IMR-90 (cell line): ENCODE results near the gene BCL11A.

ENCODE experiments used
- CHD1 ChIP-seq: IDR thresholded peaks from 2 replicates; pipeline ENCODE4 v1.6.1; 2012; ENCODE audit warnings: low read depth, low read length, improper control_type of control experiment
- FOS ChIP-seq: fragments of 150-350 bp; IDR thresholded peaks from 2 replicates; pipeline ENCODE4 v1.6.1; 2016; ENCODE audit warnings: low read depth, low read length
- MAFK ChIP-seq: IDR thresholded peaks from 2 replicates; pipeline ENCODE4 v1.6.1; 2012; ENCODE audit warnings: low read depth, low read length, improper control_type of control experiment
- MAZ ChIP-seq: IDR thresholded peaks from 2 replicates; pipeline ENCODE4 v1.6.1; 2012; ENCODE audit warnings: low read depth, mild to moderate bottlenecking, low read length, improper control_type of control experiment, moderate library complexity, borderline replicate concordance
- MXI1 ChIP-seq: IDR thresholded peaks from 2 replicates; pipeline ENCODE4 v1.6.1; 2012; ENCODE audit warnings: low read depth, mild to moderate bottlenecking, low read length, moderate library complexity, borderline replicate concordance
- NFE2L2 ChIP-seq: fragments of 150-350 bp; IDR thresholded peaks from 2 replicates; pipeline ENCODE4 v1.6.1; 2016; ENCODE audit warnings: low read depth, mild to moderate bottlenecking, low read length
- POLR2A ChIP-seq: IDR thresholded peaks from 2 replicates; pipeline ENCODE4 v1.6.1; 2012; ENCODE audit warnings: mild to moderate bottlenecking, low read depth, low read length
- RAD21 ChIP-seq: IDR thresholded peaks from 2 replicates; pipeline ENCODE4 v1.6.1; 2012; ENCODE audit warnings: low read length, improper control_type of control experiment
- RCOR1 ChIP-seq: IDR thresholded peaks from 2 replicates; pipeline ENCODE4 v1.6.1; 2012; ENCODE audit warnings: mild to moderate bottlenecking, low read length, improper control_type of control experiment; ENCODE audit not compliant: insufficient replicate concordance
- SMC3 ChIP-seq: fragments of 150-350 bp; IDR thresholded peaks from 2 replicates; pipeline ENCODE4 v1.6.1; 2016; ENCODE audit warnings: low read depth, mild to moderate bottlenecking, antibody characterized with exemption, low read length, moderate library complexity
- TF ChIP-seq, protein P1 (sequence below): conservative IDR thresholded peaks from 2 replicates; pipeline ENCODE4 v1.5.1; 2012; ENCODE audit warnings: mild to moderate bottlenecking, low read depth, low read length, improper control_type of control experiment
- TF ChIP-seq, protein P2 (sequence below): fragments of 150-350 bp; IDR thresholded peaks from 2 replicates; pipeline ENCODE4 v1.6.1; 2017; ENCODE audit warnings: mild to moderate bottlenecking, antibody characterized with exemption, low read length, low read depth

DNA sequence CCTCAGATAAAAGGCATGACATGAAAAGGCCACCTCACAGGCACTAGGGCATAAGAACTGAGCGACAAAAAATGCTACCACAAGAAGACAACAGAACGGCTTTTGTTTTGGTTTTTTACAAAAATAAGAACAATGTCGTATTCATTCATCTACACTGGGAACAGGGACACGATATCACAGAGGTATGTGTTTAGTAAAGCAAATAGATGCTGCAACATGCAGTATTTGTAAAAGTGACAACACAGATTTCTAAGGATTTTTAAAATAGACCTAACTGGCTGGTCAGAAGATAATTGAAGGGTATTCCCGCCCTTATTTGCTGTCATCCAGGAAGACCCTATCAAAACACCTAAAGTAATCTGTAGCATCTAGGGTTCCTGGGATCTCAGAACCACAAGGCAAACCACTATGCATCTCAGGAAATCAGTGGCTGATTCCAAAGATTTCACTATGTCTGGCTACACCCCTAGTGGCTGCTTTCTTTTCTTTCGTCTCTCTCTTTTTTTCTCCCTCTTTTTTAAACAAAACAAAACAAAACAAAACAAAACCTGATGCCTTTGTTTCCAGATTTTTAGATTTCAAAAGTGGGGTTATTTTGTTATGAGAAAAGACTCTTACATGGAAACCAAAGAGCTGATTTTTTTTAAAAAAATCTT, 97.2 kb downstream of the BCL11A start:
- TF ChIP-seq, protein P1, sequence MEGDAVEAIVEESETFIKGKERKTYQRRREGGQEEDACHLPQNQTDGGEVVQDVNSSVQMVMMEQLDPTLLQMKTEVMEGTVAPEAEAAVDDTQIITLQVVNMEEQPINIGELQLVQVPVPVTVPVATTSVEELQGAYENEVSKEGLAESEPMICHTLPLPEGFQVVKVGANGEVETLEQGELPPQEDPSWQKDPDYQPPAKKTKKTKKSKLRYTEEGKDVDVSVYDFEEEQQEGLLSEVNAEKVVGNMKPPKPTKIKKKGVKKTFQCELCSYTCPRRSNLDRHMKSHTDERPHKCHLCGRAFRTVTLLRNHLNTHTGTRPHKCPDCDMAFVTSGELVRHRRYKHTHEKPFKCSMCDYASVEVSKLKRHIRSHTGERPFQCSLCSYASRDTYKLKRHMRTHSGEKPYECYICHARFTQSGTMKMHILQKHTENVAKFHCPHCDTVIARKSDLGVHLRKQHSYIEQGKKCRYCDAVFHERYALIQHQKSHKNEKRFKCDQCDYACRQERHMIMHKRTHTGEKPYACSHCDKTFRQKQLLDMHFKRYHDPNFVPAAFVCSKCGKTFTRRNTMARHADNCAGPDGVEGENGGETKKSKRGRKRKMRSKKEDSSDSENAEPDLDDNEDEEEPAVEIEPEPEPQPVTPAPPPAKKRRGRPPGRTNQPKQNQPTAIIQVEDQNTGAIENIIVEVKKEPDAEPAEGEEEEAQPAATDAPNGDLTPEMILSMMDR = no peak
- TF ChIP-seq POLR2A (no peak), CHD1 (no peak), SMC3 (no peak), RAD21 (no peak), FOS (no peak), MAFK (no peak), MAZ (no peak), MXI1 (no peak), RCOR1 (no peak), NFE2L2 (no peak)
- TF ChIP-seq, protein P2, sequence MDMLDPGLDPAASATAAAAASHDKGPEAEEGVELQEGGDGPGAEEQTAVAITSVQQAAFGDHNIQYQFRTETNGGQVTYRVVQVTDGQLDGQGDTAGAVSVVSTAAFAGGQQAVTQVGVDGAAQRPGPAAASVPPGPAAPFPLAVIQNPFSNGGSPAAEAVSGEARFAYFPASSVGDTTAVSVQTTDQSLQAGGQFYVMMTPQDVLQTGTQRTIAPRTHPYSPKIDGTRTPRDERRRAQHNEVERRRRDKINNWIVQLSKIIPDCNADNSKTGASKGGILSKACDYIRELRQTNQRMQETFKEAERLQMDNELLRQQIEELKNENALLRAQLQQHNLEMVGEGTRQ = no peak
